NCI-H2196 treated with DMSO at 0.1 percent for 48 hours (cell line): ENCODE measurements around the gene ST13.
"Not testable (repeated sequence)": the region's sequence is repeated elsewhere in the genome, so short reads cannot be mapped to it uniquely, and the experiment has no call there.

Experiments used
- DNase-seq: peaks from one replicate; lab custom pipeline; 2025; ENCODE audit not compliant: unreplicated experiment; lab: John Stamatoyannopoulos, UW

The ST13 gene

DNA sequence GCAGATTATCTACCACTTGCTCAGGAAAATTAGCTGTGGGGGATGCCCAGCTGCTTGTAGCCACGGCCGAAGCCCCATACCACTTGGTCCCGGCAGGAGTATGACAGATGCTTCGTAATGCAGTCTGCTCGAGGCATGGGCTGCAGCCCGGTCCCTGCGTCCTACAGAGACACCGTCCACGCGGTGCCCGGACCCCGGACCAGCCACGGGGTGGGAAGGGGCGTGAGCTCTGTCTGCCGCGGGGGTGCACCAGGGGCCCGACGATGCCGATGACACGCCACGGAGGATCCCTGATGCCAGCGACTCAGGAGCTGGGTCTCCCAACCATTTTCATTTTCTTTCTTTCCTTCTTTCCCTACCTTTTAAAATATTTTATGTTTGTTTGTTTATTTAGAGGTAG lies 67.3 kb downstream of the ST13 start:
- DNase-seq: no peak

GRCh38 chr22:40782521-40782920 lies 73.9 kb downstream of the ST13 start:
- no peak for DNase-seq

- not testable (repeated sequence) for DNase-seq
These were observed 74.7 kb downstream of the ST13 start for GRCh38 chr22:40781749-40782148.
